ENCODE measurements around the gene FLNB. TPM values are rescaled to one million over a fixed set of nuclear protein-coding genes. Genes with fewer than 3 reads are reported as not detected.

The FLNB gene
- total and polyA plus RNA-seq, 10 of the 15 experiments (the other 5 are each of a cell fraction or from before 2014, with no cell fraction given): 13.6 to 51.8 (median 26.4) TPM

DNA sequence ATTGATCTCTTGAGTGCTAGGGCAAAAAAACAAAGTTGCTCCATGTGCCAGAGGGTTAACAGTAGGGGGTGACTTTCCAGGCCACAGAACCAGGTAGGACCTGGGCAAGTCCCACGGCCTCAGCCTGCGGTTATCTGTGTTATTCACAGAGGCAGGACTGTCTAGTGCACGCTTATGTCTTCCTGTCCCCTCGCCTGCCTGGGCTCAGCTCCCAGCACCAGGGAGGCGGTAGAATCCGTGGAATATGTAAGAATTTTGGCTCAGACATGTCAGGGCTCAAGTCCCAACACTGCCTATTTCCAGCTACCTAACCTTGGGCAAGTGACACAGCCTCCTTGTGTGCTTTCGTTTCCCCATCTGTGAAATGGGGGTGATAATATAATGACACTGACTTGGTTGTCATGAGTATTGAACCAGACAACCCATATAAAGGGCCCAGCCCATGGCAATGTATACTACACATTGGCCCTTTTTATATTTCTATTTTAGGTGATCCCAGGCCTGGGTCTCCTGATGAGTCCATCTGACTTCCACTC is 44.3 kb upstream of the FLNB start (continued):
- no peak for TF ChIP-seq KDM1A (IDR thresholded peaks at IDR 0.05; ENCODE audit: borderline replicate concordance)

DNA sequence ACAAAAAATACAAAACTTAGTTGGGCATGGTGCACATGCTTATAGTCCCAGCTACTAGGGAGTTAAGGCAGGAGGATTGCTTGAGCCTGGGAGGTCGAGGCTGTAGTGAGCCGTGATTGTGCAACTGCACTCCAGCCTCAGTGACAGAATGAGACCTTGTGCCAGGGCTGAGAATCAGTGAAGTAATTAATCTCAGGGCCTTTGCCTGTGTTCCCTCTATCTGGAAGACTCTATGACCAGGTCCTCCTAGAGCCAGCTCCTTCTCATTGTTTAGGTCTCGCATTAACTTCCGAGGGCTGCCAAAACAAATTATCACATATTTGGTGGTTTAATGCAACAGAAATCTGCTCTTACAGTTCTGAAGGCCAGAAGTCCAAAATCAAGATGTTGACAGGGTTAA is 41.4 kb upstream of the FLNB start:
- no TSS peak for BruUV-seq (replicated peaks)
- H3K79me2 ChIP-seq (ENCODE audit: control insufficient read depth, insufficient read depth, low read length): no peaks in the 10 kb centered on the region
- DNase-seq (ENCODE audit: low read depth, low spot score) (no peak), ATAC-seq (no peak), FAIRE-seq (no peak)
- H3K9me3 ChIP-seq (replicated peaks; ENCODE audit: control insufficient read depth, insufficient read depth, low read length): no peaks in the 10 kb centered on the region
- no peaks in the 10 kb centered on the region for H3K36me3 ChIP-seq (ENCODE audit: control insufficient read depth in 2 of 2, insufficient read depth in 2 of 2, low read length in 1 of 2)
- no peak overlapping the region for H3K9ac ChIP-seq (ENCODE audit: control insufficient read depth, insufficient read depth, low read length)
- ChIA-PET CTCF (no interaction called here), SMC1A (ENCODE audit: uncharacterized antibody, unreplicated experiment) (interaction anchor here (1.9 kb wide), 1 partner anchor 15 kb away, joined by 4 read pairs; no protein-coding TSS in a partner anchor), RAD21 (ENCODE audit: unreplicated experiment) (no interaction called here), POLR2A (no interaction called here)
- no peak overlapping the region for H3K27ac ChIP-seq (ENCODE audit: control insufficient read depth, insufficient read depth)
- intact Hi-C loops (cut with micrococcal nuclease; ENCODE audit: unreplicated experiment) (no loop called here), in situ Hi-C loops (cut with MboI) (no loop called here)
- H3K27me3 ChIP-seq (replicated peaks in 1 of 2; ENCODE audit: control insufficient read depth in 2 of 2, insufficient read depth in 2 of 2, low read length in 1 of 2): no peaks in the 10 kb centered on the region
- H3K4me1 ChIP-seq (ENCODE audit: control insufficient read depth, insufficient read depth, low read length): no peaks in the 10 kb centered on the region
- H3K4me3 ChIP-seq: no peak overlapping the region
- TF ChIP-seq RCOR1 (conservative IDR thresholded peaks at IDR 0.05; ENCODE audit: low read depth, low read length) (no peak), CREB1 (IDR thresholded peaks at IDR 0.05; ENCODE audit: low read depth) (no peak), CBFB (IDR thresholded peaks at IDR 0.05; ENCODE audit: low read depth) (no peak), NBN (IDR thresholded peaks at IDR 0.05) (no peak), SREBF2 (IDR thresholded peaks at IDR 0.05; ENCODE audit: low read length) (no peak)
- H4K20me1 ChIP-seq (ENCODE audit: control insufficient read depth, insufficient read depth): no peaks in the 10 kb centered on the region
- WGBS (ENCODE audit: insufficient coverage, insufficient replicate concordance, low lambda C conversion rate, missing lambda C conversion rate): 48% methylated on average over 4 of the region's 4 CpGs
- no peak overlapping the region for H2AFZ ChIP-seq (ENCODE audit: control insufficient read depth, low read depth, low read length)
- H3K4me2 ChIP-seq (ENCODE audit: control insufficient read depth, insufficient read depth): no peak overlapping the region

DNA sequence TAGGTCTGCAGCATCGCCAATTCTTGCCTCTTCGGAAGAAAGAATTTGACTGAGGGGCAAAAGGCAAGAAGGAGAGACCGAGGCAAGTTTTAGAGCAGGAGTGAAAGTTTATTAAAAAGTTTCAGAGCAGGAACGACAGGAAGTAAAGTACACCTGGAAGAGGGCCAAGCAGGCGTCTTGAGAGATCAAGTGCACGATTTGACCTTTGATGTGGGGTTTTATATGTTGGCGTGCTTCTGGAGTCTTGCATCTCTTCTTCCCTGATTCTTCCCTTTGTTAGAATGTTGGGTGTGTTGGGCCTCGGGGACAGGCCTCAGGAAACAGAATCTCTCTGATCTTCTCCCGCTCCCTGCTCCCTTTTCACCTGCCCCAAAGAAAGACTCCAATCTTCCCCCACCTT is 40.6 kb upstream of the FLNB start:
- FAIRE-seq: no peak
- no peaks in the 10 kb centered on the region for H3K27me3 ChIP-seq (replicated peaks in 1 of 2; ENCODE audit: control insufficient read depth in 2 of 2, insufficient read depth in 2 of 2, low read length in 1 of 2)
- no peak overlapping the region for H3K4me3 ChIP-seq
- intact Hi-C loops (cut with micrococcal nuclease; ENCODE audit: unreplicated experiment) (no loop called here), in situ Hi-C loops (cut with MboI) (no loop called here)
- no peak overlapping the region for H3K4me2 ChIP-seq (ENCODE audit: control insufficient read depth, insufficient read depth)
- H3K4me1 ChIP-seq (ENCODE audit: control insufficient read depth, insufficient read depth, low read length): no peaks in the 10 kb centered on the region
- ChIA-PET RAD21 (ENCODE audit: unreplicated experiment) (no interaction called here), POLR2A (no interaction called here), CTCF (interaction anchor here (0.9 kb wide), 1 partner anchor 41 kb away, joined by 3 read pairs; no protein-coding TSS in a partner anchor), SMC1A (ENCODE audit: uncharacterized antibody, unreplicated experiment) (interaction anchor here (0.6 to 1.9 kb wide), 2 partner anchors 16 to 137 kb away, joined by 4 read pairs; no protein-coding TSS in a partner anchor)
- H4K20me1 ChIP-seq (ENCODE audit: control insufficient read depth, insufficient read depth): no peaks in the 10 kb centered on the region
- H3K36me3 ChIP-seq (ENCODE audit: control insufficient read depth in 2 of 2, insufficient read depth in 2 of 2, low read length in 1 of 2): no peaks in the 10 kb centered on the region
- BruUV-seq (replicated peaks): no TSS peak
- H3K79me2 ChIP-seq (ENCODE audit: control insufficient read depth, insufficient read depth, low read length): no peaks in the 10 kb centered on the region
- no peaks in the 10 kb centered on the region for H3K9me3 ChIP-seq (replicated peaks; ENCODE audit: control insufficient read depth, insufficient read depth, low read length)
- no peak for ATAC-seq
- DNase-seq (ENCODE audit: low read depth, low spot score): no peak
- no peak overlapping the region for H2AFZ ChIP-seq (ENCODE audit: control insufficient read depth, low read depth, low read length)
- 42% methylated on average over 9 of the region's 9 CpGs for WGBS (ENCODE audit: insufficient coverage, insufficient replicate concordance, low lambda C conversion rate, missing lambda C conversion rate)
- no peak overlapping the region for H3K9ac ChIP-seq (ENCODE audit: control insufficient read depth, insufficient read depth, low read length)
- no peak overlapping the region for H3K27ac ChIP-seq (ENCODE audit: control insufficient read depth, insufficient read depth)
- TF ChIP-seq, protein P1, sequence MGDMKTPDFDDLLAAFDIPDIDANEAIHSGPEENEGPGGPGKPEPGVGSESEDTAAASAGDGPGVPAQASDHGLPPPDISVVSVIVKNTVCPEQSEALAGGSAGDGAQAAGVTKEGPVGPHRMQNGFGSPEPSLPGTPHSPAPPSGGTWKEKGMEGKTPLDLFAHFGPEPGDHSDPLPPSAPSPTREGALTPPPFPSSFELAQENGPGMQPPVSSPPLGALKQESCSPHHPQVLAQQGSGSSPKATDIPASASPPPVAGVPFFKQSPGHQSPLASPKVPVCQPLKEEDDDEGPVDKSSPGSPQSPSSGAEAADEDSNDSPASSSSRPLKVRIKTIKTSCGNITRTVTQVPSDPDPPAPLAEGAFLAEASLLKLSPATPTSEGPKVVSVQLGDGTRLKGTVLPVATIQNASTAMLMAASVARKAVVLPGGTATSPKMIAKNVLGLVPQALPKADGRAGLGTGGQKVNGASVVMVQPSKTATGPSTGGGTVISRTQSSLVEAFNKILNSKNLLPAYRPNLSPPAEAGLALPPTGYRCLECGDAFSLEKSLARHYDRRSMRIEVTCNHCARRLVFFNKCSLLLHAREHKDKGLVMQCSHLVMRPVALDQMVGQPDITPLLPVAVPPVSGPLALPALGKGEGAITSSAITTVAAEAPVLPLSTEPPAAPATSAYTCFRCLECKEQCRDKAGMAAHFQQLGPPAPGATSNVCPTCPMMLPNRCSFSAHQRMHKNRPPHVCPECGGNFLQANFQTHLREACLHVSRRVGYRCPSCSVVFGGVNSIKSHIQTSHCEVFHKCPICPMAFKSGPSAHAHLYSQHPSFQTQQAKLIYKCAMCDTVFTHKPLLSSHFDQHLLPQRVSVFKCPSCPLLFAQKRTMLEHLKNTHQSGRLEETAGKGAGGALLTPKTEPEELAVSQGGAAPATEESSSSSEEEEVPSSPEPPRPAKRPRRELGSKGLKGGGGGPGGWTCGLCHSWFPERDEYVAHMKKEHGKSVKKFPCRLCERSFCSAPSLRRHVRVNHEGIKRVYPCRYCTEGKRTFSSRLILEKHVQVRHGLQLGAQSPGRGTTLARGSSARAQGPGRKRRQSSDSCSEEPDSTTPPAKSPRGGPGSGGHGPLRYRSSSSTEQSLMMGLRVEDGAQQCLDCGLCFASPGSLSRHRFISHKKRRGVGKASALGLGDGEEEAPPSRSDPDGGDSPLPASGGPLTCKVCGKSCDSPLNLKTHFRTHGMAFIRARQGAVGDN (IDR thresholded peaks at IDR 0.05): no peak
- TF ChIP-seq, protein P2, sequence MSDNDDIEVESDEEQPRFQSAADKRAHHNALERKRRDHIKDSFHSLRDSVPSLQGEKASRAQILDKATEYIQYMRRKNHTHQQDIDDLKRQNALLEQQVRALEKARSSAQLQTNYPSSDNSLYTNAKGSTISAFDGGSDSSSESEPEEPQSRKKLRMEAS (IDR thresholded peaks at IDR 0.05; ENCODE audit: low read depth, low read length): no peak
- no peak for TF ChIP-seq NFXL1 (IDR thresholded peaks at IDR 0.05; ENCODE audit: borderline replicate concordance)
- TF ChIP-seq NR2C2 (IDR thresholded peaks at IDR 0.05; ENCODE audit: borderline replicate concordance, control insufficient read depth, insufficient read length, low read depth): no peak
- no peak for TF ChIP-seq JUND (IDR thresholded peaks at IDR 0.05; ENCODE audit: low read depth, low read length)

Measured in GM12878 (cell line).